ENCODE measurements around the gene ZPBP2. TPM values are rescaled to one million over a fixed set of nuclear protein-coding genes. Genes with fewer than 3 reads are reported as not detected.

The ZPBP2 gene
- total RNA-seq, result not detected in 2 replicates

GRCh38 chr17:39867880-39868553 lies at the start of gene ZPBP2:
ZPBP2 (plus strand) TSS chr17:39868202; CDS start chr17:39868355, 153 bp downstream.

DNA sequence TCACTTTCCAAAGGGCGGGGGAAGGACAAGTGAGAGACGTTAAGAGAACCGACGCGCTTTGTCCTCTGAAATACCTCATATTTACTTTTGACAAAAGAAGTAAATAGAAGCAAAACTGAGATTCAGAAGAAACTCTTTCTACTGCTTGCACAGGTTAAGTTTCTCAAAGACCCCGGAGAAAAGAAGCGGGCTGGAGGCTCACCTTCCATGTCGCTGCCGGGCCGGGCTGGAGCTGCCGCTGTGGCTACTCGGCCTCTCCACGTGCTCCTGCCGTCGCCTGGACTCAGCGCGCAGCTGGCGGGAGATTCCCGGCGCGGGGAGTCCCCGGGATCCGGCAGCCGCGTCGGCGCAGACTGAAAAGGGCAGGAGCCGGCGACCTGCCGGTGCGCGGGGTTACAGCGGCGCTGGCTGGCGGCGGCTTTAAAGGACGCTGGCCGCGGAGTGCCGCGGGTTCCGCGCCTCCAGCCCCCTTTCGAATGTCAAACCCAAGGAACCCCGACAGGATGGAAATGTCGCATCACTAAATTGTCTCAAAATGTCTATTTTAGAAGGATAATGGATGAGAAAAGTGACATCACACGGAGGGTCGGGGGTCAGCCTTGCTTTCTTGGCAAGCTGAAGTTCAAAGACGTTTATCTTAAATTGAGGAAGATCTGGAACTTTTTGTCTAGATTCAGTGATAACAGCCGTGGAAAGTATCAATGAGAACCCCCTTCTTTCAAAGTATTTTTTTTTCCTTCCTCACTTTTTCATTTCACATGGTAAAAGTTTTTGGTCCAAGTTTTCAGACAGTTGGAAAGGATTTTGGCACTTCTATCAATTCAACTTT lies 3.9 kb upstream of the ZPBP2 start, which contains the start of gene IKZF3:
Gene IKZF3, minus strand, starts transcription at position 395 of the 829 bp plus-strand sequence. Its CDS starts 186 bp downstream, at position 209.

Other genes with a start within 250 kb of the ZPBP2 start
- gene PPP1R1B, start 241.2 kb upstream of the ZPBP2 start, total RNA-seq, result 89.5 and 113 TPM in 2 replicates
- gene STARD3, start 231.1 kb upstream of the ZPBP2 start, total RNA-seq, result 23.1 and 31.5 TPM in 2 replicates
- gene TCAP, start 202.9 kb upstream of the ZPBP2 start, total RNA-seq, result 0.25 TPM in 1 of 2 replicates, not detected in the other
- not detected in 2 replicates for gene PNMT, start 199.7 kb upstream of the ZPBP2 start, total RNA-seq
- gene PGAP3, start 180.1 kb upstream of the ZPBP2 start, total RNA-seq, result 10.5 and 16.8 TPM in 2 replicates
- 29.9 and 35.7 TPM in 2 replicates for gene ERBB2, start 168.1 kb upstream of the ZPBP2 start, total RNA-seq
- gene MIEN1, start 137.7 kb upstream of the ZPBP2 start, total RNA-seq, result 38.7 and 50.6 TPM in 2 replicates
- 0.29 and 0.44 TPM in 2 replicates for gene GRB7, start 130.3 kb upstream of the ZPBP2 start, total RNA-seq
- not detected in 2 replicates for gene IKZF3, start 3.9 kb upstream of the ZPBP2 start, total RNA-seq
- gene GSDMB, start 50.4 kb downstream of the ZPBP2 start, total RNA-seq, result 3.5 and 4.7 TPM in 2 replicates
- gene ORMDL3, start 59.4 kb downstream of the ZPBP2 start, total RNA-seq, result 43.6 and 46.1 TPM in 2 replicates
- not detected in 2 replicates for gene LRRC3C, start 59.5 kb downstream of the ZPBP2 start, total RNA-seq
- gene GSDMA, start 94.8 kb downstream of the ZPBP2 start, total RNA-seq, result not detected in 2 replicates
- 69.0 and 70.6 TPM in 2 replicates for gene PSMD3, start 112.6 kb downstream of the ZPBP2 start, total RNA-seq
- gene CSF3, start 147.2 kb downstream of the ZPBP2 start, total RNA-seq, result not detected in 2 replicates
- gene MED24, start 186.2 kb downstream of the ZPBP2 start, total RNA-seq, result 25.2 and 51.4 TPM in 2 replicates
- gene THRA, start 194.8 kb downstream of the ZPBP2 start, total RNA-seq, result 26.6 and 27.3 TPM in 2 replicates
- 2.7 and 4.1 TPM in 2 replicates for gene NR1D1, start 232.4 kb downstream of the ZPBP2 start, total RNA-seq

All from cardiac ventricle fibroblast (primary cell).